NCI-H1105 treated with DMSO at 0.1 percent for 48 hours (cell line): ENCODE data around the gene EHBP1.
"Not testable (repeated sequence)": the region's sequence is repeated elsewhere in the genome, so short reads cannot be mapped to it uniquely, and the experiment has no call there.

Experiments
- DNase-seq: peaks from one replicate; lab custom pipeline; 2025; lab: John Stamatoyannopoulos, UW

EHBP1 gene

GRCh38 chr2:62705859-62706720, 577 bp downstream of the EHBP1 start:
- DNase-seq, result peak; percentile 52

GRCh38 chr2:62706721-62707521, 1.4 kb downstream of the EHBP1 start:
- DNase-seq, result no peak

- DNase-seq, result no peak
These were observed 3.2 kb downstream of the EHBP1 start for GRCh38 chr2:62708751-62709150.

GRCh38 chr2:62711832-62712494, 6.5 kb downstream of the EHBP1 start:
- no peak for DNase-seq

- not testable (repeated sequence) for DNase-seq
These were observed 7.7 kb downstream of the EHBP1 start for GRCh38 chr2:62713196-62713595.

GRCh38 chr2:62713837-62714236, 8.3 kb downstream of the EHBP1 start:
- DNase-seq, result no peak

- DNase-seq, result no peak
These were observed 11.3 kb downstream of the EHBP1 start for GRCh38 chr2:62716768-62717167.

GRCh38 chr2:62717503-62718081, 12.1 kb downstream of the EHBP1 start:
- DNase-seq, result no peak

GRCh38 chr2:62718225-62718822, 12.8 kb downstream of the EHBP1 start:
- DNase-seq, result no peak

- no peak for DNase-seq
These were observed 14.2 kb downstream of the EHBP1 start for GRCh38 chr2:62719757-62720156.

GRCh38 chr2:62722679-62723078, 17.2 kb downstream of the EHBP1 start:
- DNase-seq, result no peak

- DNase-seq, result no peak
These were observed 17.7 kb downstream of the EHBP1 start for GRCh38 chr2:62723253-62723652.

- no peak for DNase-seq
These were observed 18.6 kb downstream of the EHBP1 start for GRCh38 chr2:62724106-62724505.

- DNase-seq, result no peak
These were observed 19.6 kb downstream of the EHBP1 start for GRCh38 chr2:62724886-62725711.

- no peak for DNase-seq
These were observed 20.2 kb downstream of the EHBP1 start for GRCh38 chr2:62725712-62726055.

- no peak for DNase-seq
These were observed 21.9 kb downstream of the EHBP1 start for GRCh38 chr2:62727259-62727867.

- DNase-seq, result no peak
These were observed 22.5 kb downstream of the EHBP1 start for GRCh38 chr2:62727876-62728566.

GRCh38 chr2:62731275-62731674, 25.8 kb downstream of the EHBP1 start:
- no peak for DNase-seq

GRCh38 chr2:62732262-62732777, 26.8 kb downstream of the EHBP1 start:
- no peak for DNase-seq

GRCh38 chr2:62733546-62733945, 28.0 kb downstream of the EHBP1 start:
- no peak for DNase-seq
